A549 (cell line): ENCODE data around the gene IL6R. TPM values are rescaled to one million over a fixed set of nuclear protein-coding genes. Genes with fewer than 3 reads are reported as not detected.

ENCODE experiments used
- ATAC-seq, 2 experiments: fragments of 200-7000 bp in 1 of 2; fragments of >200 bp in 1 of 2; cut with Nextera tagmentation in 1 of 2; cut with Tn5 transposase in 1 of 2; 3 replicates each; pipeline versions ENCODE4 v1.8.0 to v1.9.1; 2018 to 2020; ENCODE audit warnings: mild to moderate bottlenecking in 1 of 2, moderate library complexity in 1 of 2
- CTCF ChIA-PET: fragments of 300-600 bp; sonication (Branson Sonifier 250); formaldehyde crosslinking; extraction: SDS; loops from one replicate; lab custom pipeline; 2021; ENCODE audit warnings: antibody characterized with exemption, inconsistent platforms; lab: Yijun Ruan, JAX
- POLR2A ChIA-PET: fragments of 350-600 bp; formaldehyde crosslinking; extraction: SDS; loops from one replicate; lab custom pipeline; 2021; ENCODE audit warnings: antibody characterized with exemption, inconsistent platforms; lab: Yijun Ruan, JAX
- DNase-seq, 2 experiments: peaks; one replicate each; pipeline versions ENCODE4 v3.0.0 to v3.0.0-alpha.2; 2011 to 2016; ENCODE audit warnings: low read depth in 1 of 2, low spot score in 1 of 2
- FAIRE-seq: peaks from 2 replicates; lab custom pipeline; 2011; peaks lifted over from hg19 to GRCh38; lab: Jason Lieb, UNC
- H3K27ac ChIP-seq, 2 experiments: fragments of >200 bp; sonication (Bioruptor Twin); formaldehyde crosslinking; 3 replicates each; pipeline ENCODE4 v1.5.1; 2016 to 2017
- H3K4me1 ChIP-seq: fragments of >200 bp; sonication (Bioruptor Twin); formaldehyde crosslinking; 3 replicates; pipeline ENCODE4 v1.6.1; 2016
- H3K4me2 ChIP-seq: fragments of >200 bp; sonication (Bioruptor Twin); formaldehyde crosslinking; 3 replicates; pipeline ENCODE4 v1.6.1; 2016
- H3K4me3 ChIP-seq: fragments of >200 bp; sonication (Bioruptor Twin); formaldehyde crosslinking; 3 replicates; pipeline ENCODE4 v1.5.1; 2016
- H3K9me3 ChIP-seq: fragments of >200 bp; sonication (Bioruptor Twin); formaldehyde crosslinking; 3 replicates; pipeline ENCODE4 v1.6.1; 2016
- BHLHE40 ChIP-seq: IDR thresholded peaks from 2 replicates; pipeline ENCODE4 v1.6.1; 2012; ENCODE audit warnings: low read depth, low read length, inconsistent platforms
- CBX8 ChIP-seq: fragments of 200-600 bp; sonication (generic); IDR thresholded peaks from 2 replicates; pipeline ENCODE4 v1.6.1; 2016
- CHD4 ChIP-seq: fragments of 200-600 bp; sonication (generic); IDR thresholded peaks from 2 replicates; pipeline ENCODE4 v1.6.1; 2016; ENCODE audit warnings: antibody characterized with exemption, mild to moderate bottlenecking, borderline replicate concordance
- E2F6 ChIP-seq: IDR thresholded peaks from 2 replicates; pipeline ENCODE4 v1.6.1; 2012; ENCODE audit warnings: low read depth, borderline replicate concordance
- EHMT2 ChIP-seq: fragments of 200-600 bp; sonication (generic); IDR thresholded peaks from 2 replicates; pipeline ENCODE4 v1.6.1; 2016; ENCODE audit warnings: antibody characterized with exemption, low read depth, mild to moderate bottlenecking, moderate library complexity
- EP300 ChIP-seq, 2 experiments: fragments of >200 bp; sonication (Bioruptor Twin); formaldehyde crosslinking; IDR thresholded peaks; 2 replicates in 1 of 2; 3 replicates in 1 of 2; pipeline ENCODE4 v1.6.1; 2016 to 2017
- FOSB ChIP-seq: fragments of 250-450 bp; sonication (Bioruptor Pico); IDR thresholded peaks from 2 replicates; pipeline ENCODE4 v1.5.0; 2020; ENCODE audit warnings: mild to moderate bottlenecking, moderate library complexity
- HDAC2 ChIP-seq: fragments of 200-600 bp; sonication (generic); IDR thresholded peaks from 2 replicates; pipeline ENCODE4 v1.6.1; 2016
- HEYL ChIP-seq: fragments of 250-450 bp; sonication (Bioruptor Pico); IDR thresholded peaks from 2 replicates; pipeline ENCODE4 v1.8.0; 2021; ENCODE audit warnings: mild to moderate bottlenecking, moderate library complexity
- HOXA7 ChIP-seq: fragments of 250-450 bp; sonication (Bioruptor Pico); IDR thresholded peaks from 2 replicates; pipeline ENCODE4 v1.5.0; 2020; ENCODE audit warnings: mild to moderate bottlenecking, moderate library complexity
- HOXB13 ChIP-seq: fragments of 250-450 bp; sonication (Bioruptor Pico); IDR thresholded peaks from 2 replicates; pipeline ENCODE4 v1.5.0; 2020; ENCODE audit warnings: low read depth, mild to moderate bottlenecking, moderate library complexity
- HOXB5 ChIP-seq: fragments of 250-450 bp; sonication (Bioruptor Pico); IDR thresholded peaks from 2 replicates; pipeline ENCODE4 v1.5.0; 2020; ENCODE audit warnings: mild to moderate bottlenecking, moderate library complexity
- KDM1A ChIP-seq: fragments of 200-600 bp; sonication (generic); IDR thresholded peaks from 2 replicates; pipeline ENCODE4 v1.6.1; 2016; ENCODE audit warnings: low read depth, mild to moderate bottlenecking
- MAFK ChIP-seq: fragments of 450-650 bp; IDR thresholded peaks from 2 replicates; pipeline ENCODE4 v1.6.1; 2014; ENCODE audit not compliant: partially characterized antibody
- NPAS2 ChIP-seq: fragments of 250-450 bp; sonication (Bioruptor Pico); IDR thresholded peaks from 2 replicates; pipeline ENCODE4 v1.8.0; 2022; ENCODE audit warnings: mild to moderate bottlenecking, moderate library complexity, borderline replicate concordance
- NR3C1 ChIP-seq: fragments of >200 bp; sonication (Bioruptor Twin); formaldehyde crosslinking; IDR thresholded peaks from 3 replicates; pipeline ENCODE4 v1.6.1; 2017
- POLR2A ChIP-seq: IDR thresholded peaks from 2 replicates; pipeline ENCODE4 v1.6.1; 2012; ENCODE audit warnings: mild to moderate bottlenecking, low read length
- POLR2AphosphoS2 ChIP-seq: conservative IDR thresholded peaks from 2 replicates; pipeline ENCODE4 v1.6.1; 2012; ENCODE audit warnings: low read length, improper control_type of control experiment, inconsistent platforms
- RAD21 ChIP-seq, 2 experiments: fragments of >200 bp in 1 of 2; sonication (Bioruptor Twin) in 1 of 2; formaldehyde crosslinking in 1 of 2; IDR thresholded peaks in 1 of 2; conservative IDR thresholded peaks in 1 of 2; 2 replicates in 1 of 2; 3 replicates in 1 of 2; pipeline ENCODE4 v1.6.1; 2012 to 2018; ENCODE audit warnings: inconsistent platforms in 1 of 2
- RARB ChIP-seq: fragments of 250-450 bp; sonication (Bioruptor Pico); IDR thresholded peaks from 2 replicates; pipeline ENCODE4 v1.8.0; 2021; ENCODE audit warnings: mild to moderate bottlenecking, moderate library complexity
- RCOR1 ChIP-seq: fragments of 150-350 bp; IDR thresholded peaks from 2 replicates; pipeline ENCODE4 v1.6.1; 2014; ENCODE audit warnings: antibody characterized with exemption, low read length, low read depth
- SREBF2 ChIP-seq: fragments of 450-650 bp; IDR thresholded peaks from 2 replicates; pipeline ENCODE4 v1.6.1; 2014; ENCODE audit warnings: mild to moderate bottlenecking, moderate library complexity
- TFCP2L1 ChIP-seq: fragments of 250-450 bp; sonication (Bioruptor Pico); IDR thresholded peaks from 2 replicates; pipeline ENCODE4 v1.5.0; 2021; ENCODE audit warnings: mild to moderate bottlenecking
- USF2 ChIP-seq: fragments of 450-650 bp; IDR thresholded peaks from 2 replicates; pipeline ENCODE4 v1.6.1; 2014; ENCODE audit warnings: antibody characterized with exemption
- ZFP36 ChIP-seq: fragments of 450-650 bp; IDR thresholded peaks from 2 replicates; pipeline ENCODE4 v1.6.1; 2014; ENCODE audit warnings: borderline replicate concordance; ENCODE audit not compliant: partially characterized antibody
- WGBS: methylation state at CpG from one replicate; pipeline ENCODE4 v1.1.6; 2017; ENCODE audit errors: missing lambda C conversion rate; 5-methylcytosine and 5-hydroxymethylcytosine counted together
- polyA plus RNA-seq, 4 experiments: library from polyadenylated mRNA; depleted of rRNA in 3 of 4; stranded (reverse); fragments of >200 nt; fragmentation: RNase III in 1 of 4; extraction: RNeasy Plus Mini Kit Qiagen cat#74134 plus additional on column Dnase treatment in 1 of 4; gene quantifications; 2 replicates in 3 of 4; 3 replicates in 1 of 4; pipeline ENCODE4 v1.2.3, GENCODE V29; 2011 to 2017
- TF ChIP-seq, protein P1 (sequence below): fragments of 150-350 bp; IDR thresholded peaks from 2 replicates; pipeline ENCODE4 v1.6.1; 2014; ENCODE audit warnings: low read depth, mild to moderate bottlenecking, low read length
- TF ChIP-seq, protein P2 (sequence below): fragments of >200 bp; sonication (Bioruptor Twin); formaldehyde crosslinking; IDR thresholded peaks from 3 replicates; pipeline ENCODE4 v1.6.1; 2016

Gene IL6R
- polyA plus RNA-seq, 2 of the 4 experiments (the other 2 are of a cell fraction) = 2.2 to 2.7 TPM

GRCh38 chr1:154448331-154448811 is 43.2 kb downstream of the IL6R start:
- 88% methylated on average over 7 of the region's 7 CpGs for WGBS
- H3K4me2 ChIP-seq = no peak overlapping the region
- POLR2A ChIA-PET = no interaction called here
- TF ChIP-seq SREBF2 (no peak), POLR2A (no peak)
- TF ChIP-seq, protein P1, sequence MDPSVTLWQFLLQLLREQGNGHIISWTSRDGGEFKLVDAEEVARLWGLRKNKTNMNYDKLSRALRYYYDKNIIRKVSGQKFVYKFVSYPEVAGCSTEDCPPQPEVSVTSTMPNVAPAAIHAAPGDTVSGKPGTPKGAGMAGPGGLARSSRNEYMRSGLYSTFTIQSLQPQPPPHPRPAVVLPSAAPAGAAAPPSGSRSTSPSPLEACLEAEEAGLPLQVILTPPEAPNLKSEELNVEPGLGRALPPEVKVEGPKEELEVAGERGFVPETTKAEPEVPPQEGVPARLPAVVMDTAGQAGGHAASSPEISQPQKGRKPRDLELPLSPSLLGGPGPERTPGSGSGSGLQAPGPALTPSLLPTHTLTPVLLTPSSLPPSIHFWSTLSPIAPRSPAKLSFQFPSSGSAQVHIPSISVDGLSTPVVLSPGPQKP = no peak
- no peak for FAIRE-seq
- H3K27ac ChIP-seq = no peak overlapping the region
- no peak for DNase-seq
- no peaks in the 10 kb centered on the region for H3K9me3 ChIP-seq
- H3K4me1 ChIP-seq = peaks cover 12% of the 10 kb centered on the region
- CTCF ChIA-PET = interaction anchor here (0.7 to 1.6 kb wide), 6 partner anchors 9 to 114 kb away, joined by 3 to 6 read pairs (median 4); no protein-coding TSS in a partner anchor
- H3K4me3 ChIP-seq = no peak overlapping the region
- ATAC-seq = no peak

DNA sequence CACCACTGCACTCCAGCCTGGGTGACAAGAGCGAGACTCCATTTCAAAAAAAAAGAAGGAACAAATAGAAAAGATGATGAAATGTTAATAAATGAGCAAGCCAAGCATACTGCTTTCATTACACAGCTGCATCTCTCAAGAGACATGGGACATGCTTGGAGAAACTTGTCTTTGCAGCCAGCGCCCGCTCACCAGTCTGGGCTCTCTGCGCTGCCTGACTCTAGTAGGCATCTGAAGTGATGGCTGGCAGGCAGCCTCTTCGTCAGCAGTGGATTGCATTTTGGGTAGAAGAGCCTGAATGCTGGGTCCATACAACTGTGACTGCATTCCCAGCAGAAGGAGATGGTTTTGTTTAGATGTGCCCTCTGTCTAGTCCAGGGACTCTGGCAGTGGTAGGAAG is 48.0 kb downstream of the IL6R start:
- peak overlapping the region; percentile 25; the same call in 1 of the 3 replicates for H3K4me2 ChIP-seq
- no peak for DNase-seq
- POLR2A ChIA-PET = no interaction called here
- FAIRE-seq = no peak
- no peak for ATAC-seq
- peaks cover 8% of the 10 kb centered on the region; the same call in 1 of the 3 replicates for H3K4me1 ChIP-seq
- TF ChIP-seq BHLHE40 = no peak
- TF ChIP-seq HEYL (CRISPR knock-in tag) = no peak
- no peak for TF ChIP-seq RAD21 (conservative IDR thresholded peaks at IDR 0.05 in 1 of 2, IDR thresholded peaks at IDR 0.05 in 1 of 2)
- no peak for TF ChIP-seq FOSB
- TF ChIP-seq HOXB5 = no peak
- no peak for TF ChIP-seq RCOR1
- no peak for TF ChIP-seq KDM1A
- no peak for TF ChIP-seq USF2
- no peak for TF ChIP-seq E2F6
- no peak for TF ChIP-seq CHD4
- TF ChIP-seq HOXA7 = no peak
- TF ChIP-seq HOXB13 (CRISPR knock-in tag) = no peak
- TF ChIP-seq NPAS2 = no peak
- TF ChIP-seq EP300 (IDR thresholded peaks at IDR 0.05) = no peak
- TF ChIP-seq POLR2AphosphoS2 = no peak
- no peak for TF ChIP-seq CBX8
- H3K4me3 ChIP-seq = no peak overlapping the region
- H3K9me3 ChIP-seq = no peaks in the 10 kb centered on the region
- WGBS = 91% methylated on average over 5 of the region's 5 CpGs
- peak overlapping the region in 1 of 2 experiments; percentile 41; a peak in 1 of 6 replicates for H3K27ac ChIP-seq
- CTCF ChIA-PET = interaction anchor here (1.1 to 2.4 kb wide), 4 partner anchors 9 to 118 kb away, joined by 3 to 9 read pairs (median 6); no protein-coding TSS in a partner anchor

DNA sequence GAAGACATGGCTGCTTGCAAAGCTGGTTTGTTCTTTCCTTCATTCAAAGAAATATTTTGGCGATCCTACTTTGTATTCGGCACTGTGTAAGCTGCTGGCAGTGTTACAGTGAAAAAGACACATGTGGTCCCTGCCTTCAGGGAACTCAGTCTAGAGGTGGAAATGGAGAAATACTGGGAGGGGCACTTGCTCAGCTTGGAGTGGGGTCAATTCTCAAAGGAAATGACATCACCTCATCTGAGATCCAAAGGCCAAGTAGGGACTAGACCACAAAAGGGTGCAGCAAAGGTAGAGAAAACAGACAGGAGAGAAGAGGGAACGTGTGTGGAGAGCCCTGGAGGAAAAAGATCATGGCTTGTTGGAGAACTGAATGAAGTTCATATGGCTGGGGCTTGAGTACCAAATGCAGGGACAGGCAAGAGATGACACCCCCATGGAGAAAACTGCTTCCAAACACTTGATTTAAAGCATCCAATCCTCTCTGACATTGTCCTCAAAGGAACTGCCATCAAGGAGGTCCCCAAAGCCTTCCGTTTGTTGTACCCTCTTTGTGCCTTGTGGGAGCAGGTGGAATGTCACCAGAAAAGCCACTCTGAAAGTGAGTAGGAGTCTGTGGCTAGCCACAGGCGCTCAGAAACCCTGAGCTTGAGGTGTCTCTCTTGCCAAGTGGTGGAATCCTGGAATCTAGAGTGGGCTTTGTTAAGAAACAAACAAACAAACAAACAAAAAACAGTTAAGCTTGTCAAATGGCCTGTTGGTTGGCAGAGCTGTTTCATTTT is 48.6 kb downstream of the IL6R start:
- Histone ChIP-seq H3K9me3 (no peaks in the 10 kb centered on the region), H3K4me2 (peak overlapping the region; percentile 25; the same call in 1 of the 3 replicates), H3K27ac (peak overlapping the region in 1 of 2 experiments; percentile 41; a peak in 1 of 6 replicates), H3K4me3 (no peak overlapping the region), H3K4me1 (peaks cover 8% of the 10 kb centered on the region; the same call in 1 of the 3 replicates)
- WGBS = 52% methylated on average over 5 of the region's 5 CpGs
- ChIA-PET CTCF (interaction anchor here (1.0 to 2.4 kb wide), 6 partner anchors 9 to 119 kb away, joined by 3 to 9 read pairs (median 4); no protein-coding TSS in a partner anchor), POLR2A (no interaction called here)
- FAIRE-seq (no peak), DNase-seq (no peak), ATAC-seq (no peak; a peak in 1 of 6 replicates)
- no peak for TF ChIP-seq RARB (CRISPR knock-in tag)
- TF ChIP-seq NPAS2 = no peak
- no peak for TF ChIP-seq TFCP2L1 (CRISPR knock-in tag)
- TF ChIP-seq CHD4 = no peak
- TF ChIP-seq ZFP36 = no peak
- no peak for TF ChIP-seq EHMT2
- no peak for TF ChIP-seq FOSB
- TF ChIP-seq NR3C1 = no peak
- TF ChIP-seq, protein P1 = no peak
- no peak for TF ChIP-seq MAFK
- TF ChIP-seq HEYL (CRISPR knock-in tag) = no peak
- TF ChIP-seq HDAC2 = no peak
- TF ChIP-seq RAD21 (conservative IDR thresholded peaks at IDR 0.05 in 1 of 2, IDR thresholded peaks at IDR 0.05 in 1 of 2) = no peak
- TF ChIP-seq, protein P2, sequence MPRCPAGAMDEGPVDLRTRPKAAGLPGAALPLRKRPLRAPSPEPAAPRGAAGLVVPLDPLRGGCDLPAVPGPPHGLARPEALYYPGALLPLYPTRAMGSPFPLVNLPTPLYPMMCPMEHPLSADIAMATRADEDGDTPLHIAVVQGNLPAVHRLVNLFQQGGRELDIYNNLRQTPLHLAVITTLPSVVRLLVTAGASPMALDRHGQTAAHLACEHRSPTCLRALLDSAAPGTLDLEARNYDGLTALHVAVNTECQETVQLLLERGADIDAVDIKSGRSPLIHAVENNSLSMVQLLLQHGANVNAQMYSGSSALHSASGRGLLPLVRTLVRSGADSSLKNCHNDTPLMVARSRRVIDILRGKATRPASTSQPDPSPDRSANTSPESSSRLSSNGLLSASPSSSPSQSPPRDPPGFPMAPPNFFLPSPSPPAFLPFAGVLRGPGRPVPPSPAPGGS = no peak
